Measurements from ENCODE around the gene FRMPD1. TPM values are rescaled to one million over a fixed set of nuclear protein-coding genes. Genes with fewer than 3 reads are reported as not detected.

FRMPD1 gene
- total and polyA plus RNA-seq, 2 of the 4 experiments (the other 2 are of a cell fraction): not detected

DNA sequence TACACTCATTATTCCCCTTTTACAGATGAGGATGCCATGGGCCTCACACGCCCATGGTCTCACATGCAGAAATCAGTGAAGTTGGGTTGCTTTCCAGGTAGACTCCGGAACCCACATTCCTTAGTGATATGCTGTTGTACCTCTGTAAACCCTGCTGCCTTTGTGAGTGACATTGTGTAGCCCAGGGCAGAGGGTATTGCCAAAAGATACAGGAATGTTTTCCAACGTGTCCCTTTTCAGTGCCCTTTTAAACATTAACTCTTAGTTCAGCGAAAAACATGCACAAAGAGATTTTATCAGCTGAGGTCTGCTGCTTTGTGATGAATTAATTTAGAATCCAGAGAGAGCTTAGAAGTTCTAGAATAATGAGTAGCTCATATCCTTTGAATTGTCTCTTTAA, 64.5 kb downstream of the FRMPD1 start:
- no peak overlapping the region for H3K4me3 ChIP-seq (ENCODE audit: insufficient read depth, low read depth, low read length)
- H2AK5ac ChIP-seq (ENCODE audit: low read depth, low read length): no peak overlapping the region
- H3K4ac ChIP-seq (ENCODE audit: low read depth, low read length): no peak overlapping the region
- no peak overlapping the region for H2AFZ ChIP-seq (replicated peaks; ENCODE audit: low read length, poor library complexity)
- 0 out of 2 replicates have a peak, but pooled peaks cover 2% of the 10 kb centered on the region for H3K9me3 ChIP-seq (ENCODE audit: control insufficient read depth, insufficient read depth, low read length)
- no peak for DNase-seq
- H4K91ac ChIP-seq (ENCODE audit: insufficient read depth, low read depth, low read length): no peak overlapping the region
- no peaks in the 10 kb centered on the region for H3K9me1 ChIP-seq (ENCODE audit: insufficient read depth, low read length)
- H2BK15ac ChIP-seq (ENCODE audit: low read depth, low read length): no peak overlapping the region
- intact Hi-C loops (cut with micrococcal nuclease): no loop called here
- no peak overlapping the region for H2BK120ac ChIP-seq (ENCODE audit: low read depth, low read length)
- H3K4me2 ChIP-seq (ENCODE audit: low read depth, low read length): no peak overlapping the region
- no TSS peak for BruUV-seq (replicated peaks)
- H2BK20ac ChIP-seq (ENCODE audit: low read depth, low read length): no peak overlapping the region
- in situ Hi-C loops (cut with MboI; ENCODE audit: low sequenced_read_pairs): no loop called here
- H3K36me3 ChIP-seq (ENCODE audit: control insufficient read depth, insufficient read depth, low read length): no peaks in the 10 kb centered on the region
- H2BK5ac ChIP-seq (ENCODE audit: low read depth, low read length, poor library complexity, severe bottlenecking): no peak overlapping the region
- WGBS, 2 experiments (ENCODE audit: extremely low coverage in 2 of 2, insufficient read length in 1 of 2): 100% methylated on average over 1 of the region's 4 CpGs; no CpG with 5 or more reads in 1 of the 2 experiments
- ATAC-seq (ENCODE audit: low read depth): no peak
- H4K20me1 ChIP-seq (ENCODE audit: insufficient read depth, low read length): no peaks in the 10 kb centered on the region
- H2AK9ac ChIP-seq (replicated peaks; ENCODE audit: low read depth, low read length, poor library complexity): no peak overlapping the region
- H3K14ac ChIP-seq (replicated peaks; ENCODE audit: low read depth, low read length): no peak overlapping the region
- H3K4me1 ChIP-seq (ENCODE audit: control insufficient read depth, insufficient read depth, low read length): no peaks in the 10 kb centered on the region
- POLR2A ChIA-PET (ENCODE audit: unreplicated experiment): no interaction called here
- H3K56ac ChIP-seq (ENCODE audit: extremely low read depth, insufficient read depth, low read length): no peak overlapping the region
- CTCF ChIA-PET: no interaction called here
- H4K5ac ChIP-seq (ENCODE audit: low read depth, low read length): no peak overlapping the region
- H3K9ac ChIP-seq (ENCODE audit: low read depth, low read length): no peak overlapping the region
- H3K18ac ChIP-seq (ENCODE audit: low read depth, low read length): no peak overlapping the region
- peaks cover 29% of the 10 kb centered on the region for H3K27me3 ChIP-seq (ENCODE audit: control insufficient read depth, insufficient read depth, low read length)
- H3K23ac ChIP-seq (ENCODE audit: low read depth, low read length): no peak overlapping the region
- H4K8ac ChIP-seq (ENCODE audit: low read depth in 2 of 2, low read length in 2 of 2): no peak overlapping the region
- no peak overlapping the region for H3K27ac ChIP-seq (ENCODE audit: insufficient read depth, low read length)
- dilution Hi-C loops (cut with HindIII; ENCODE audit: low sequenced_read_pairs, unreplicated experiment): no loop called here
- H3K79me1 ChIP-seq (ENCODE audit: low read depth in 1 of 2, low read length in 2 of 2): no peaks in the 10 kb centered on the region
- no peak for TF ChIP-seq RFX5 (IDR thresholded peaks at IDR 0.05; ENCODE audit: low read depth, low read length)
- no peak for TF ChIP-seq CHD1 (IDR thresholded peaks at IDR 0.05; ENCODE audit: low read depth, low read length)
- TF ChIP-seq MAZ (IDR thresholded peaks at IDR 0.05; ENCODE audit: borderline replicate concordance, low read depth, low read length): no peak
- no peak for TF ChIP-seq FOS (IDR thresholded peaks at IDR 0.05; ENCODE audit: low read depth, low read length)
- TF ChIP-seq, protein P1, sequence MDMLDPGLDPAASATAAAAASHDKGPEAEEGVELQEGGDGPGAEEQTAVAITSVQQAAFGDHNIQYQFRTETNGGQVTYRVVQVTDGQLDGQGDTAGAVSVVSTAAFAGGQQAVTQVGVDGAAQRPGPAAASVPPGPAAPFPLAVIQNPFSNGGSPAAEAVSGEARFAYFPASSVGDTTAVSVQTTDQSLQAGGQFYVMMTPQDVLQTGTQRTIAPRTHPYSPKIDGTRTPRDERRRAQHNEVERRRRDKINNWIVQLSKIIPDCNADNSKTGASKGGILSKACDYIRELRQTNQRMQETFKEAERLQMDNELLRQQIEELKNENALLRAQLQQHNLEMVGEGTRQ (IDR thresholded peaks at IDR 0.05; ENCODE audit: low read depth, low read length): no peak
- no peak for TF ChIP-seq CEBPB (IDR thresholded peaks at IDR 0.05; ENCODE audit: low read depth, low read length)
- TF ChIP-seq NFE2L2 (IDR thresholded peaks at IDR 0.05; ENCODE audit: low read depth, low read length): no peak
- no peak for TF ChIP-seq MXI1 (IDR thresholded peaks at IDR 0.05; ENCODE audit: borderline replicate concordance, low read depth, low read length)
- TF ChIP-seq, protein P2, sequence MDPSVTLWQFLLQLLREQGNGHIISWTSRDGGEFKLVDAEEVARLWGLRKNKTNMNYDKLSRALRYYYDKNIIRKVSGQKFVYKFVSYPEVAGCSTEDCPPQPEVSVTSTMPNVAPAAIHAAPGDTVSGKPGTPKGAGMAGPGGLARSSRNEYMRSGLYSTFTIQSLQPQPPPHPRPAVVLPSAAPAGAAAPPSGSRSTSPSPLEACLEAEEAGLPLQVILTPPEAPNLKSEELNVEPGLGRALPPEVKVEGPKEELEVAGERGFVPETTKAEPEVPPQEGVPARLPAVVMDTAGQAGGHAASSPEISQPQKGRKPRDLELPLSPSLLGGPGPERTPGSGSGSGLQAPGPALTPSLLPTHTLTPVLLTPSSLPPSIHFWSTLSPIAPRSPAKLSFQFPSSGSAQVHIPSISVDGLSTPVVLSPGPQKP (IDR thresholded peaks at IDR 0.05; ENCODE audit: borderline replicate concordance, low read depth, low read length): no peak
- TF ChIP-seq RAD21 (IDR thresholded peaks at IDR 0.05; ENCODE audit: low read length): no peak
- TF ChIP-seq RCOR1 (IDR thresholded peaks at IDR 0.05; ENCODE audit: insufficient replicate concordance, low read length): no peak
- TF ChIP-seq, protein P3, sequence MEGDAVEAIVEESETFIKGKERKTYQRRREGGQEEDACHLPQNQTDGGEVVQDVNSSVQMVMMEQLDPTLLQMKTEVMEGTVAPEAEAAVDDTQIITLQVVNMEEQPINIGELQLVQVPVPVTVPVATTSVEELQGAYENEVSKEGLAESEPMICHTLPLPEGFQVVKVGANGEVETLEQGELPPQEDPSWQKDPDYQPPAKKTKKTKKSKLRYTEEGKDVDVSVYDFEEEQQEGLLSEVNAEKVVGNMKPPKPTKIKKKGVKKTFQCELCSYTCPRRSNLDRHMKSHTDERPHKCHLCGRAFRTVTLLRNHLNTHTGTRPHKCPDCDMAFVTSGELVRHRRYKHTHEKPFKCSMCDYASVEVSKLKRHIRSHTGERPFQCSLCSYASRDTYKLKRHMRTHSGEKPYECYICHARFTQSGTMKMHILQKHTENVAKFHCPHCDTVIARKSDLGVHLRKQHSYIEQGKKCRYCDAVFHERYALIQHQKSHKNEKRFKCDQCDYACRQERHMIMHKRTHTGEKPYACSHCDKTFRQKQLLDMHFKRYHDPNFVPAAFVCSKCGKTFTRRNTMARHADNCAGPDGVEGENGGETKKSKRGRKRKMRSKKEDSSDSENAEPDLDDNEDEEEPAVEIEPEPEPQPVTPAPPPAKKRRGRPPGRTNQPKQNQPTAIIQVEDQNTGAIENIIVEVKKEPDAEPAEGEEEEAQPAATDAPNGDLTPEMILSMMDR (conservative IDR thresholded peaks at IDR 0.05; ENCODE audit: low read depth, low read length): no peak
- TF ChIP-seq POLR2A (IDR thresholded peaks at IDR 0.05; ENCODE audit: low read depth, low read length): no peak
- no peak for TF ChIP-seq MAFK (IDR thresholded peaks at IDR 0.05; ENCODE audit: low read depth, low read length)
- TF ChIP-seq BHLHE40 (IDR thresholded peaks at IDR 0.05; ENCODE audit: low read depth, low read length): no peak
- no peak for TF ChIP-seq SMC3 (IDR thresholded peaks at IDR 0.05; ENCODE audit: low read depth, low read length)

Measured in IMR-90 (cell line).